NCI-H82 (cell line): Measurements from ENCODE around the gene PARP16.

Experiments used
- DNase-seq: peaks from one replicate; lab custom pipeline; 2025; lab: John Stamatoyannopoulos, UW

The PARP16 gene

GRCh38 chr15:65311760-65312159 is 25.1 kb upstream of the PARP16 start:
- no peak for DNase-seq

DNA sequence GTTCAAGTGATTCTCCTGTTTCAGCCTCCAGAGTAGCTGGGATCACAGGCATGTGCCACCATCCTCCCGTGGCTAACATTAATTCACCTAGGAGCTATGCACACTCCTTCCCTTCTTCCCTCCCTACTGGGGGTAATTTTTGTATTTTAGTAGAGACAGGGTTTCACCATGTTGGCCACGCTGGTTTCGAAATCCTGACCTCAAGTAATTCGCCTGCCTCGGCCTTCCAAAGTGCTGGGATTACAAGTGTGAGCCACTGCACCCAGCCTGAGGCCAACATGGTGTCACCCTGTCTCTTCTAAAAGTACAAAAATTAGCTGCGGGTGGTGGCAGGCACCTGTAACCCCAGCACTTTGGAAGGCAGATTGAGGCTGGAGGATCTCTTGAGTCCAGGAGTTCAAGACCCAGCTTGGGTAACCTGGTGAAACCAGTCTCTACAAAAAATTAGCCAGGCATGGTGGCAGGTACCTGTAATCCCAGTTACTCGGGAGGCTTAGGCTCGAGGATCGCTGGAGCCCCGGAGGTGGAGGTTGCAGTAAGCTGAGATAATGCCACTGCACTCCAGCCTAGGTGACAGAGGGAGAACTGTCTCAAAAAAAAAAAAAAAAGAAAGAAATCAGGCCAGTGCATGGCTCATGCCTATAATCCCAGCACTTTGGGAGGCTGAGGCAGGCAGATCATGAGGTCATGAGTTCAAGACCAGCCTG is 23.9 kb upstream of the PARP16 start:
- no peak for DNase-seq

DNA sequence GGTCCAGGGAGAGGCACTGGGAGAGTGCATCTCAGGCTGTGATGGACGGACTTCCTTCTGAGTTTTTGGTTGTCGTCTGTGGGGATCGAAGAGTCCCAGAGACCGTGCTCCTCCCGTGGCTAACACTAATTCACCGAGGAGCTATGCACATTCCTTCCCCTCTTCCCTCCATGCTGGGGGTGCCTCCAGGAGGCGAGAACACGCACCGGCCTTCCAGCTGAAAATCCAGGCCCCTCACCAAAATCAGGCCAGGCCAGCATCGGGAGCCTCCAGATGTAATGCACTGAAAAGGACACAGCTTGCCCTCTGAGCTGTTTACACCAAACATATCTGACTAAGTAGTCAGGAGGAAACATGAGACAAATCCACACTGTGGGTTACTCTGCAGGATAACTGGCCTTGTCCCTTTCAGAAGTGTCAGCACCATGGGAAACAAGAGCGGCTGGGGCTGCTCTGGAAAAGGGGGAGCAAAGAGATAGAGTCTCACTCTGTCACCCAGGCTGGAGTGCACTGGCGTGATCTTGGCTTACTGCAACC is 23.3 kb upstream of the PARP16 start:
- DNase-seq: no peak

- DNase-seq: no peak
Observed at GRCh38 chr15:65307978-65308377, 21.3 kb upstream of the PARP16 start.

- DNase-seq: peak; percentile 62
Observed at GRCh38 chr15:65306551-65306950, 19.9 kb upstream of the PARP16 start.

- DNase-seq: peak; percentile 27
Observed at GRCh38 chr15:65305776-65306175, 19.1 kb upstream of the PARP16 start.

- no peak for DNase-seq
Observed at GRCh38 chr15:65305150-65305758, 18.6 kb upstream of the PARP16 start.

- DNase-seq: peak; percentile 98
Observed at GRCh38 chr15:65304381-65305149, 17.9 kb upstream of the PARP16 start, which contains the start of gene RNU5B-1. TSS of gene RNU5B-1 (plus strand) at chr15:65304677.

DNA sequence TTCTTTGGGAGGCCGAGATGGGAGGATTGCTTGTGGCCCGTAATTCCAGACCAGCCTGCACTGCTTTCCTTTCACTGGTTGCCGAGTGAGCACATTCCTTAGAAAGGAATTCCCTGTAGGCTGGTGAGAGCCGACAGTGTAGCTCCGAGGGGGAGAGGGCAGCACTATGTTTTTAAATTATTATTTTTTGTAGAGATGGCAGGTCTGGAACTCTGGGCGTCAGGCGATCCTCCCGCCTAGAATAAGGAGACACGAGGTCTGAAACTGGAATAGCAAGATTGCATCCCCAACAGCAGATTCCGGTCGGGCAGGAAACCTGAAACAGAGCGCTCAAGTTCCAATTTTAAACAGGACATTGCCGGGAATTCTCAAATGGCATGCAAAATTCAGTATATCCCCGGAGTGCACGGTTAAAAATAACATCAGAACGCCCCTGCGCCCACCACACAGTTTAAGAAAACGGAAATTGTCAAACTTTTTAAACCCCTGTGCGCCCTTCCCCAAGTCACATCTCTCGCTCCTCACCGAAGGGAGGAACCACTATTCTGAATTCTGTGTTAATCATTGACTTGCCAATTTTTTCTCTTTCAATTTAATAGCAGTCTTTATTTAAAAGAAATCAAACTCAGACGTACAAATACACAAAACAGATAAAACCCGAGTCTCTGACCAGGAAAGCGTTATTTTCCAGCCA is 17.2 kb upstream of the PARP16 start:
- DNase-seq: peak; percentile 69

DNA sequence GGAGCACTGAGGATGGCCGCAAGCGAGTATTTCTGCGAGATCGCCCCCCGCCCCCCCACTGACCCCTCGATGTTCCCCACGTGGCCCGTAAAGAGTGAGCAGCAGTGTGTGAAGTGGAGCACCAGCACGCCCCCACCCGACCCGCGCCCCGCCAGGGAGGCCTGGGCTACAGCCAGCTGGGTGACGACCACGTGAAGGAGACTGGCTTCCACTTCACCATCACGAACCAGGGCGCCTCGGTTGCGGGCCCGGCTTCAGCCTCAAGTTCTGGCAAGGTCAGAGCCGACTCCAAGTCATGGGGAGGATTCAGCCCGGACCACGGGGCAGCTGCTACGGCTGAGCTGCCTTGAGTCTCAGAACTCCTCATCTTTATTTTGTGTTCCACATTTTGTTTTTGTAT is 15.4 kb upstream of the PARP16 start:
- no peak for DNase-seq

- DNase-seq: no peak
Observed at GRCh38 chr15:65300924-65301441, 14.3 kb upstream of the PARP16 start.

GRCh38 chr15:65298731-65299130 is 12.0 kb upstream of the PARP16 start:
- DNase-seq: no peak

DNA sequence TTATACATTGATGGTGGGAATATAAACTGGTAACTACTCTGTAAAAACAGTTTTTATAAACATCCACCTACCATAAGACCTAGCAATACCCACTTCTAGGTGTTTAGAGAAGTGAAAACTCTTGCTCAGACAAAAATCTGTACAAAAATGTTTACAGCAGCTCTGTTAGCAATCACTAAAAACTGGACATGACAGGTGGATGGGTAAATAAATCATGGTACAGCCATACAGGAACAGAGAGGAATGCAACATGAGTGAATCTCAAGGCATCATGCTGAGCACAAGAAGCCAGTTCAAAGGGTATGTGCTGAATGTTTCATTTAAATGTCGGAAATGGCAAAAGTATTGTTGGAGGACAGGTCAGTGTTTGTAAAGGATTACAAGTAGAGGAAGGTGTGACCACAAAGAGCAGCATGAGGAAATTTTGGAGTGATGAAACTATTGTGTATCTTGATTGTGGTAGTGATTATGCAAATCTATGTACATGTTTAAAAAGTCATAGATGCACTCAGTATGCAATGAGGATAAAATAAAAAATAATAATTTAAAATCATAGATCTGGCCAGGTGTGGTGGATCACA is 6.3 kb upstream of the PARP16 start:
- DNase-seq: no peak

DNA sequence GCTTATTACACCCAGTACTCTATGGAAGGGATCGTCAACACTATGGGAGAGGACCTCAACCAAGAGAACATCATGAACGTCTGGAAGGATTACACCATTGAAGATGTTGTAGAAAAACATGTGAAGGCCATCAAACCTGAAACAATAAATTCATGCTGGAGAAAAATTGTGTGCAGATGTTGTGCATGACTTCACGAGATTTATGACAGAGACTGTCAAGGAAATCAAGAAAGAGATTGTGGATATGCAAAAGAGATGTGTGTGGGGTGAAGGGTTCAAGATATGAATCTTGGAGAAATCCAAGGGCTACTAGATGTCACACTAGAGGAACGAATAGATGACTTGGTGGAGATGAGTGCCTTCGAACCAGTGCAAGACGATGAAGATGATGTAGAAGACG is 3.5 kb upstream of the PARP16 start:
- DNase-seq: no peak

DNA sequence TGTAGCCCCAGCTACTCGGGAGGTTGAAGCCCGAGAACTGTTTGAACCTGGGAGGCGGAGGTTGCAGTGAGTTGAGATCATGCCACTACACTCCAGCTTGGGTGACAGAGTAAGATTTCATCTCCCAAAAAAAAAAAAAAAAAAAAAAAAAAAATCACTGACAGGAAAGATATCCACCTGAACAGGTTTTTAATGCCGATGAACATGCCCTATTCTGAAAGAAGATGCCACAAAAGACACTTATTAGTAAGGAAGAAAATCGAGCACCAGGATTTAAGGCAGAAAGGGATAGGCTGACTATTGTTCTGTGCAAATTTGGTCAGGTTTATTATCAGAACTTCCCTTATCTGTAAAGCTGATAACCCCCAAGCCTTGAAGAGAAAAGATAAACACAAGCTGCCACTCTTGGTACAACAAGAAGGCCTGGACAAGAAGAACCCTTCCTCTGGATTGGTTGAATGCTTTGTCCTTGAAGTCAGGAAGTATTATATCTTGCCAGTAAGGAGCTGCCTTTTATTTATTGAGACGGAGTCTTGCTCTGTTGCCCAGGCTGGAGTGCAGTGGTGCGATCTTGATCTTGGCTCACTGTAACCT is 2.7 kb upstream of the PARP16 start:
- DNase-seq: no peak

GRCh38 chr15:65287520-65287855 is 805 bp upstream of the PARP16 start:
- peak; percentile 52 for DNase-seq

DNA sequence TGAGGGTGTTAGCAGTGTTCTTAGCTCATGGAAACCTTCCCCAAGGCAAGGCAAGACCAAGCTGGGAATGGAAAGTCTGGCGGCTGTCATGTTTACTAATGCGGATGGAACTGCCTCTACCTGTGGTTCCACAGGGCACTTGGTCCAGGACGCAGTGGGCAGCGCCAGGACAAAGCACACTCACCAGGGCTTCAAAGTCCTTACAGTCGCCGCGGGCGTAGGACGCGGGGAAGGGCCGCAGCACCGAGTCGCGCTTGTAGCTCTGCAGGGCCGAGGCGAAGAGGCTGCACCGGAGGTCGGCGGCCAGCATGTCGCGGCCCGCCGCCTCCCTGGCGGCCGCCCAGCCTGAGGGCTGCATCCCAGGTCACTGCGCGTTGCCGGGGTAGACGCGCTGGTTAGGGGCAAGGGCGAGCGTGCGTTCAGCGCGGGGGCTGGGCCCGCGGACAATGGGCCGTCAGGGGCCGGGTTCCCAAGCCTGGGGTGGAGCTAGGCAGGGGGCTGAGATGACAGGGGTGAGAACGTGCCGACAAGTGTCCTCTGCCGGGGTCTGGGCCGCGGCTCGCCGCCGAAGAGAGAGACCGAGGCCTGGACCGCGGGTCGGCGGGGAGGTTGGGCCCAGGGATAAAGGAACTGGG is 497 bp downstream of the PARP16 start:
- peak; percentile 66 for DNase-seq

DNA sequence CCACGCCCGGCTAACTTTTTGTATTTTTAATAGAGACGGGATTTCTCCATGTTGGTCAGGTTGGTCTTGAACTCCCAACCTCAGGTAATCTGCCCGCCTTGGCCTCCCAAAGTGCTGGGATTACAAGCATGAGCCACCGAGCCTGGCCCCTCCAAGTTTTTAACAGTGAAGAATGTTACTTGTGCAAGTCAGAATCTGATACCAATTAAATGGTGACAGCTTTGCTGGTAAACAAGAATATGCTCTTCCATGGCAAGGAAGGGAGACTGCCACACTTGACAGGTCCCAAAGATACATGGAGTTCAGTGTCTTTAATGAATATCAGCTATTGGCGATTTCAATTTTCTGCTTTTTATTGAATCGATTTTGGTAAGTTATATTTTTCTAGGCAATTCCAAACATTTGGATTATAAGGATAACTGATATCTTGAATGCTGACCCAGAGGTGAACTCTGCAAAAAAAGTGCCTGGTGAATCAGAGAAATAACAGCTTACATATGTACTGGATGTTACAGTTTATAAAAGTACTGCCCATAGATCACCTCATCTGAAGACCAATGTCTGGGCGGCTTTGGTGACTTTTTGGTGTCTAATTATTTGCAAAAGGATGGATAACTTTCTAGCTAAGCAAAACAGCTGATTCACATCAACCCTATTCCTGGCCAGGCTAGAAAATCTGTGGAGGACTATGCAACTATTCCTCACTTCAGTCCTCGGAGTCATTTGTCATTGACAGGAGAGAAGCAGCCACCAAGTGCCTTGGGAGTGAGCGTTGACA is 1.2 kb downstream of the PARP16 start:
- no peak for DNase-seq

DNA sequence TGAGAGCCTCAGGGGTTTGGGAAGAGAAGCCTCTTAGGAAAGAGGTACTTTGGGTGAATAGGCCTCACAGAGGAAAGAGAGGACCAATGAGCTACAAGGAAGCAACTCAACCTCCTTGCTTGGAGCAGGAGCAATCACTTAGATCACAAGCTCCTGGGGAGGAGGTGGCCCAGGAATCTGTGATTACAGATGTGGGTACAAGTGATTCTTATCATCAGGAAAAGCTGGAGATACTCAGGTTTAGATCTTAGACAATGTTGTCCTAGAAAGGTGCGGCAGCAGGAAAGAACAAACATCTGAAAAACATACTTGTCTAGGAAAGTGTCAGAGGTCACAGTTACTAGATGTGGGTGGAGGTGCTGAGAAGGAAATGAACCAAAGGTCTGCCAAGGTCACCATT is 8.2 kb downstream of the PARP16 start:
- DNase-seq: no peak

GRCh38 chr15:65277015-65277414 is 9.7 kb downstream of the PARP16 start:
- DNase-seq: no peak
